Thymus (tissue), 11 donors: ENCODE data around the gene TFEB. TPM values are rescaled to one million over a fixed set of nuclear protein-coding genes. Genes with fewer than 3 reads are reported as not detected.

Experiments used
- DNase-seq, 9 donors: peaks; one replicate each; pipeline ENCODE4 v3.0.0-alpha.2; 2013; ENCODE audit warnings: low spot score in 9 of 9, low read depth in 6 of 9, missing footprints in 1 of 9
- H3K27ac ChIP-seq, 2 donors: one replicate each; pipeline ENCODE4 v1.5.1; 2013; ENCODE audit warnings: control low read depth in 1 of 2, low read depth in 1 of 2, low read length in 1 of 2, mild to moderate bottlenecking in 1 of 2, moderate library complexity in 1 of 2
- H3K27me3 ChIP-seq, 2 donors: one replicate each; pipeline ENCODE4 v1.5.1; 2013; ENCODE audit warnings: low read length in 1 of 2; ENCODE audit not compliant: control insufficient read depth in 2 of 2, insufficient read depth in 1 of 2
- H3K36me3 ChIP-seq, 2 donors: one replicate each; pipeline ENCODE4 v1.5.1; 2013; ENCODE audit warnings: low read length in 1 of 2, mild to moderate bottlenecking in 1 of 2, moderate library complexity in 1 of 2; ENCODE audit not compliant: control insufficient read depth in 2 of 2, insufficient read depth in 2 of 2
- H3K4me1 ChIP-seq, 2 donors: one replicate each; pipeline ENCODE4 v1.5.1; 2013; ENCODE audit warnings: low read length in 2 of 2; ENCODE audit not compliant: control insufficient read depth in 2 of 2, insufficient read depth in 2 of 2
- H3K4me3 ChIP-seq, 2 donors: one replicate each; pipeline ENCODE4 v1.5.1; 2013; ENCODE audit warnings: low read length in 2 of 2, control low read depth in 1 of 2, mild to moderate bottlenecking in 1 of 2
- H3K9me3 ChIP-seq, 2 donors: one replicate each; pipeline ENCODE4 v1.5.1; 2013; ENCODE audit warnings: low read length in 1 of 2, mild to moderate bottlenecking in 1 of 2; ENCODE audit not compliant: control insufficient read depth in 2 of 2, insufficient read depth in 1 of 2
- WGBS: extraction: QIAGEN DNeasy Blood & Tissue Kit; methylation state at CpG from one replicate; pipeline ENCODE4 v1.1.7; 2013; 5-methylcytosine and 5-hydroxymethylcytosine counted together
- polyA plus RNA-seq: library from polyadenylated mRNA; stranded (reverse); fragments of 200-250 nt; gene quantifications from one replicate; pipeline ENCODE4 v1.2.3, GENCODE V29; 2013
- total RNA-seq: library from RNA; stranded (reverse); fragments of 120-200 nt; gene quantifications from one replicate; pipeline ENCODE4 v1.2.4, GENCODE V29; 2013
- donor health status: healthy.

TFEB gene
- total and polyA plus RNA-seq, 2 donors, result 6.1 to 22.8 TPM

DNA sequence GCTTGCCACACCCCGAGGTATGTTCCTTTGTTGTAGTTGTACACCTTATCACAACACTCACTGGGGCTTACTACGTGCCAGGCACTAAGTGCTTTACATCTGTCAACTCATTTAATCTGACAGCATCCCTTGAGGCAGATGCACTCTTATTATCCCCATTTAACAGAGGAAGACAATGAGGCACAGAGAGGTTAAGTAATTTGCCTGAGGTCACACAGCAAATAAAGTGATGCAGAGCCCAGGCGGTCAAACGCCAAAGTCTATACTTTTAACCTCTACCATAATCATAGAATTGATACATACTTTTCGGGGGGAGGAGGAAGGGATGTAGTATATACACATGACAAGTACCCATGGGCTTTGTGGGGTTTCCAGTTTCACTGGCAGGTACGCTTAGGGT is 59.4 kb downstream of the TFEB start:
- 95% methylated on average over 6 of the region's 6 CpGs for WGBS
- Histone ChIP-seq H3K27me3 (peaks cover 0 to 8% of the 10 kb centered on the region in 2 donors), H3K36me3 (no peaks in the 10 kb centered on the region), H3K9me3 (no peaks in the 10 kb centered on the region), H3K27ac (no peak overlapping the region), H3K4me1 (peaks cover 0 to 3% of the 10 kb centered on the region in 2 donors), H3K4me3 (no peak overlapping the region)
- no peak for DNase-seq

DNA sequence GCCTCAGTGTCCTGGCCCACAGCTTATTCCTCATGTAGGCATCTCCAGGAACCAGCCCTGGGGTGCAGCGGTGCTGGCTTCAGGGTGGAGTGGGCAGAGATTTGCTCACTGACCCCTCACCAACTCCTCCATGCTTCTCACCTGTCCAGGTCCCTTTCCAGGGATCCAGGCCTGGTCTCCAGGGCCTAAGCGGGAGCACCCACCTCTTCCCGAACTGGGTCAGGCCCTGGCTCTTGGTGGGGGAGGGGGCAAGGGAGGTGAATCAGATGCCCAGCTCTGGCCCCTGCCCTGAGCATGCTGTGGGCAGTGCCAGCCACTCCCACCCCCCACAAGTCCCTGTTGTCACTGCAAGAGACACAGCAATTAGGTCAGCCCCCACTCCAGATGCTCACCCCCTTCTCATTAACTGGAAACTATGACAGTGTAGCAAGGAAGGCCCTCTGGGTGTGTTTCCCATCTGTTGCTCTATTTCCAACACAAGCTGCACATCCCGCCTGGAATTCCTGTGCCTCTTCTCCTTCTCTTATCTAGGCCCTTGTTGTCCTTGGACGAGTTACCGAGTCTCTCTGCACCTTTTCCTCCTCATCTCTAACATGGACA is 60.1 kb downstream of the TFEB start:
- no peaks in the 10 kb centered on the region for H3K36me3 ChIP-seq
- whole genome bisulfite sequencing, result 94% methylated on average over 6 of the region's 6 CpGs
- no peak overlapping the region for H3K4me3 ChIP-seq
- H3K27ac ChIP-seq, result no peak overlapping the region
- H3K4me1 ChIP-seq, result peaks cover 0 to 3% of the 10 kb centered on the region in 2 donors
- no peaks in the 10 kb centered on the region for H3K9me3 ChIP-seq
- no peak for DNase-seq
- peaks cover 0 to 9% of the 10 kb centered on the region in 2 donors for H3K27me3 ChIP-seq

DNA sequence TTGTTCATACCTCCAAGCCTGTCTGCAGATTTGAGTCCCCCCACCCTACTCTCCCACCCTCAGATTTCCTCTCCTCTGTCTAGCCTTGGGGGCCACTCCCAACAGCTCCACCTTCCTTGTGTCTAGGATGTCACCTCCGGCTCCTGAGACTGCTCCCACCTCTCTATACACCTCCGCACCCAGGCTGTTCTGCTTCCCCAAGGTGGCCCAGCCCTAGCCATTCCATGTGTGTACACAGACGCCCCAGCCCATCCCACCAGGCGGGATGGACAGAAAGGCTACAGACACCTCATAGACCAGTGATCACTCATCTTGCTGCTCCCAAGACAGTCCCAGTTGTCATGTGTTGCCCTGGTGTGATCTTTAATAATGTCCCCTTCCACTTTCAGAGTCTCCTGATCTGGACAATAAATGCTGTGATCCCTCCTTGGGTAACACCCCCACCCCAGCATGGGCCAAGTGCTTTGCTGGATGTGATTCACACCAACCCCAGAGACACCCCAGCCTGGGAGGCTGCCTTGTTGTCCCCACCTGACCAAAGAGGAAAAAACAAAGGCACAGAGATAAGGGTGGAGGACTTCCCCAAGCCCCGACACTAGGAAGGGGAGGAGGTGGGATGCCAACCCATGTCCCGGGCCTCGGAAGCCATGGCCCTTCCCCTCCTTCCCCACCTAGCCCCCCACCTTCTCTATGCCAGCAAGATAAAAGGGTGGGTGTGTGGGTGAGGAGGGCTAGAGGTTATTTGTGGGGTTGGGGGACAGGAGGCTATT is 61.0 kb downstream of the TFEB start:
- no peak overlapping the region for H3K27ac ChIP-seq
- H3K36me3 ChIP-seq, result no peaks in the 10 kb centered on the region
- no peak overlapping the region for H3K4me3 ChIP-seq
- no peaks in the 10 kb centered on the region for H3K4me1 ChIP-seq
- no peaks in the 10 kb centered on the region for H3K9me3 ChIP-seq
- H3K27me3 ChIP-seq, result peaks cover 0 to 9% of the 10 kb centered on the region in 2 donors
- no peak for DNase-seq
- WGBS, result 87% methylated on average over 7 of the region's 7 CpGs

DNA sequence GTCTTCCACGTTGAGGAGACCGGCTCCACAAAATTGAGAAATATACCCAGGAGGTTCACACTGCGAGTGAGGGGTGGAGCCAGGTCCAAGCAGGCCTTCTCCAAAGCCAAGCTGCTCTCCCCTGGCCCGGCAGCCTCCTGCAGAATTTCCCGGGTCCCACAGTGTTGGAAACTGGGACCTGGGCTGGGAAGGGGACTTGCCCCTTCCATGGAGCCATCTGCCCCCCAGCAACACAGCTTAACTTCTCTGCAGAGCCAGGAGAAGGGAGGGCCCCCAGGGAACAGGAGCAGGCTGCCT is 61.8 kb downstream of the TFEB start:
- DNase-seq, result no peak
- WGBS, result 95% methylated on average over 5 of the region's 5 CpGs

DNA sequence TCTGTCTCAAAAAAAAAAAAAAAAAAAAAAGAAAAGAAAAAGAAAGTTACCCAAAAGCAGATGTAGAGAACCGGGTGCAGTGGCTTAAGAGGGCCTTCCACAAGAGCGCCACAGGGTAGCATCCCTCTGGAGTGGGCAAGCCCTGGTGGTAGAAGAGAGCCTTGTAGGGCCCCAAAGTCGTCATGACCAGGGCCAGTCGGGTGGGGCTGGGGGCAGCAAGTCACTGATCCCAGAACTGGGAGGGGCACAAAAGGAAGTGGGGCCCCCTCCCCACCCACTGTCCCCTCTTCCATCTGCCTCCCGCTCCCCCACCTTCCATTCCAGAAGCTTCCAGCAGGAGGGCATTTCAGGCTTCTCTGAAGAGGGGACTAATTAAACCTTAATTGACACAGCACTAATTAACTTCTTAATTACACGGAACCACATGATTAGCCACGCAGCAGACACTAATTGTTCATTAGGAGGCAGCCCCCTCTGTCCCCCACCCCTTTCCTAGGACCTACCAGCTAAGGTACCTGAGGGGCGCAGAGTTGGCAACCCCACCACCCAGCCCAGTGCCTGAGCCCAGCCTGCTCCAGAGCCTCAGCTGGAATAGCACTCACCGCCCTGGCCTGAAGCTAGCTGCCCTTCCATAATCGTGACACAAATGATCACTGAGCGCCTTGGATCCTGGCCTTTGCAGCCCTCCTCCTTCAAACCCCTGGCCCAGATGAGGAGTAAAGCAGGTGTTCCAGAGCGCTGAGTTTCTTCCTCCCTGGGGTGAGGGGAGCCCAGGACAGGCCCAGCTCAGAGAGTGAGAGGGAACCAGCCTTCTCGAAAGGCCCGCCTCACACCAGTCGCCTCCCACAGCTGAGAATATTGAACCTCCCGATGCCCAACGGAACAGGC is 62.3 kb downstream of the TFEB start:
- 94% methylated on average over 17 of the region's 17 CpGs for WGBS
- Histone ChIP-seq H3K4me1 (no peaks in the 10 kb centered on the region), H3K27ac (no peak overlapping the region), H3K36me3 (no peaks in the 10 kb centered on the region), H3K27me3 (peaks cover 0 to 9% of the 10 kb centered on the region in 2 donors), H3K9me3 (no peaks in the 10 kb centered on the region), H3K4me3 (no peak overlapping the region)
- DNase-seq, result no peak

More for the DNA sequence above, 61.8 kb downstream of the TFEB start:
- H3K27me3 ChIP-seq, result peaks cover 0 to 9% of the 10 kb centered on the region in 2 donors
- no peak overlapping the region for H3K27ac ChIP-seq
- H3K36me3 ChIP-seq, result no peaks in the 10 kb centered on the region
- H3K4me1 ChIP-seq, result no peaks in the 10 kb centered on the region
- H3K4me3 ChIP-seq, result no peak overlapping the region
- no peaks in the 10 kb centered on the region for H3K9me3 ChIP-seq

DNA sequence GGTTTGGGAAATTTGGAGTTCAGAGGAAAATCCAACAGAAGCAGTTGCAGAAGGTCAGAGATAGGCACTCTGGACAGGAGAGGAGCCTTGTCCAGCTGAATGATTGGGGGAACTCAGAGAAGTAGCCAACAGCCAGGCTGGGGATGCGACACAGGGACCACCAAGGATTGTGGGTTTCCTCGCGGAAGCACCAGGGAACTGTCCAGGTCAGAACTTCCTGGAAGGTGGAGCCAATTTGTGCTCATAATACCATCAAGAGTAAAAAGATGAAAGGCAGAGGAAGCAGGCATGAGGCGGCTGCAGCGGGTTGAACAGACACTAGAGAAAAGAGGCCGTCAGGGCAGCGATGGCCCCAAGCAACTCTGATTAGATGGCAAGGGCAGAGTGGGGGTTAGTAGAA is 63.4 kb downstream of the TFEB start:
- 86% methylated on average over 7 of the region's 7 CpGs for WGBS
- Histone ChIP-seq H3K27ac (no peak overlapping the region), H3K27me3 (peaks cover 0 to 9% of the 10 kb centered on the region in 2 donors), H3K4me3 (no peak overlapping the region), H3K9me3 (no peaks in the 10 kb centered on the region), H3K36me3 (no peaks in the 10 kb centered on the region), H3K4me1 (no peaks in the 10 kb centered on the region)
- no peak for DNase-seq

DNA sequence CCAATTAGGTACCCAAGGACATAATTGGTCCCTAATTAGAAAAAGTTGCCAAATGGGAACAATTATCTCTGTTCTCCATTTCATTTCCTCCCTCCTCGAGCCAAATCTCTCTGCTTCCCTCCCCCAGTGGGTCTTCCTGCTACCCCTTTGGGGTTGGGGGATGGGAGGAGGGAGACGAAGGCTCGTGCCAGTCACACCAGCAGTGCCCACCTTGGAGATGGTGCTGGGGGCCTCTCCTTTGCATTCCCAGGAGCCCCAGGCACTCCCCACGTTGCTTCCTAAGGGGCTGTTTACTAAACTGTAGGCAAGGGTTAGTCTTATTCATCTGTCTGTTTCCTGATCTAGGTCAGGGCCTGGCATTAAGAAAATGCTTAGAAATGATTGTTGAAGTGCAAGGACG is 64.0 kb downstream of the TFEB start:
- DNase-seq, result no peak
- H3K27ac ChIP-seq, result no peak overlapping the region
- no peaks in the 10 kb centered on the region for H3K9me3 ChIP-seq
- H3K4me3 ChIP-seq, result no peak overlapping the region
- H3K27me3 ChIP-seq, result peaks cover 0 to 9% of the 10 kb centered on the region in 2 donors
- H3K36me3 ChIP-seq, result no peaks in the 10 kb centered on the region
- no peaks in the 10 kb centered on the region for H3K4me1 ChIP-seq
- 68% methylated on average over 5 of the region's 5 CpGs for WGBS

DNA sequence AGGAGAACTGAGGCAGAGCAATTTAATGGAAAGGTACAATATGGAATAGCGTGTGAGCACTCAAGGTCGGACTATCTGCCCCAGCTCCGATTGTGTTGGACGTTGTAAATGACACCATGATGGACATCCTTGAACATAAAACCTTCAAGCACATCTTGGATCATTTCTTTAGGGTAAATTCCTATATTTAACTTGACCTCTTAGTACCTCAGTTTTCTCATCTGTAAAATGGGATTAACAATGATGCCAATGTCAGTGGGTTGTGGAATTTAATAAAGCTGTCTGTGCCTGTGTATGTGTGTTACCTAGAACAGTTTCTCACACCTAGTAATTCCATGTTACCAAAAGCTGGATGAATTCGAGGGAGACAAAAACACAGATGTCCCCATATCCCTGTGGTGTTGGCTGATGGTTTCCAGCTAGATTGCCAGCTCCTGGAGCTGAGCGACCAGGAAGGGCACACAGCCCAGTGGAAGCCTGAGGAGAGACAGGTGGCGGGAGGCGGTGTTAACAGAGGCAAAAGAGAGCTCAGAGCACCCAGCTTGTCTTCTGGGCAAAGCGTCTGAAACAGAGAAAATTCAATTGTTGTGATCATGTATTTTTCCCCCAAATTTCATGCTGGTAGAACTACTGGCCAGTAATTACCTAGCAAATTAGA is 64.6 kb downstream of the TFEB start:
- 97% methylated on average over 9 of the region's 9 CpGs for WGBS
- Histone ChIP-seq H3K27ac (no peak overlapping the region), H3K36me3 (no peaks in the 10 kb centered on the region), H3K4me3 (no peak overlapping the region), H3K27me3 (peaks cover 0 to 9% of the 10 kb centered on the region in 2 donors), H3K4me1 (no peaks in the 10 kb centered on the region), H3K9me3 (no peaks in the 10 kb centered on the region)
- DNase-seq, result no peak
